Smooth muscle cell (in vitro differentiated cells): ENCODE data around the gene KIAA0513. TPM values are rescaled to one million over a fixed set of nuclear protein-coding genes. Genes with fewer than 3 reads are reported as not detected.

Experiments used
- DNase-seq: peaks from one replicate; lab custom pipeline; 2025; ENCODE audit not compliant: unreplicated experiment; lab: John Stamatoyannopoulos, UW
- H2AFZ ChIP-seq: fragments of 200-600 bp; sonication (generic); 2 replicates; pipeline ENCODE4 v1.6.0; 2016; ENCODE audit warnings: antibody characterized with exemption, low read depth, mild to moderate bottlenecking
- H3F3A ChIP-seq: fragments of 200-600 bp; sonication (generic); 2 replicates; pipeline ENCODE4 v1.6.0; 2017; ENCODE audit warnings: antibody characterized with exemption, low read depth
- H3K27ac ChIP-seq: fragments of 200-600 bp; sonication (generic); 2 replicates; pipeline ENCODE4 v1.5.1; 2016; ENCODE audit warnings: low read depth, mild to moderate bottlenecking
- H3K27me3 ChIP-seq: fragments of 200-600 bp; sonication (generic); 2 replicates; pipeline ENCODE4 v1.6.1; 2016; ENCODE audit warnings: low read depth, mild to moderate bottlenecking
- H3K36me3 ChIP-seq: fragments of 200-600 bp; sonication (generic); 2 replicates; pipeline ENCODE4 v1.5.1; 2016; ENCODE audit warnings: low read depth
- H3K4me1 ChIP-seq: fragments of 200-600 bp; sonication (generic); 2 replicates; pipeline ENCODE4 v1.5.1; 2016; ENCODE audit warnings: low read depth
- H3K4me2 ChIP-seq: fragments of 200-600 bp; sonication (generic); 2 replicates; pipeline ENCODE4 v1.6.0; 2016; ENCODE audit warnings: mild to moderate bottlenecking
- H3K4me3 ChIP-seq: fragments of 200-600 bp; sonication (generic); 2 replicates; pipeline ENCODE4 v1.5.1; 2016; ENCODE audit warnings: mild to moderate bottlenecking
- H3K79me2 ChIP-seq: fragments of 200-600 bp; sonication (generic); 2 replicates; pipeline ENCODE4 v1.6.0; 2016; ENCODE audit warnings: low read depth, mild to moderate bottlenecking
- H3K9ac ChIP-seq: fragments of 200-600 bp; sonication (generic); 2 replicates; pipeline ENCODE4 v1.6.0; 2016; ENCODE audit warnings: low read depth
- H3K9me3 ChIP-seq: fragments of 200-600 bp; sonication (generic); replicated peaks from 2 replicates; pipeline ENCODE4 v1.5.1; 2016; ENCODE audit warnings: low read depth
- H4K20me1 ChIP-seq: fragments of 200-600 bp; sonication (generic); 2 replicates; pipeline ENCODE4 v1.6.0; 2016; ENCODE audit warnings: low read depth
- WGBS: methylation state at CpG from one replicate; pipeline ENCODE4 v1.1.7; 2016; ENCODE audit warnings: low lambda C conversion rate; 5-methylcytosine and 5-hydroxymethylcytosine counted together
- polyA plus RNA-seq: library from polyadenylated mRNA; unstranded; fragments of >200 nt; fragmentation: Nextera tagmentation; extraction: Ambion mirVana; gene quantifications from 2 replicates; pipeline ENCODE4 v1.2.1, GENCODE V29; 2016
- total RNA-seq: library from RNA; depleted of rRNA; stranded (reverse); fragments of >200 nt; gene quantifications from 2 replicates; pipeline ENCODE4 v1.2.3, GENCODE V29; 2014
- TF ChIP-seq, protein P1 (sequence below): fragments of 200-600 bp; sonication (generic); IDR thresholded peaks from 2 replicates; pipeline ENCODE4 v1.5.1; 2017; ENCODE audit warnings: borderline replicate concordance, mild to moderate bottlenecking, antibody characterized with exemption; ENCODE audit not compliant: insufficient read depth, poor library complexity, severe bottlenecking

The KIAA0513 gene
- total and polyA plus RNA-seq, 2 experiments from 2014 or later: 3.2 to 3.3 TPM

DNA sequence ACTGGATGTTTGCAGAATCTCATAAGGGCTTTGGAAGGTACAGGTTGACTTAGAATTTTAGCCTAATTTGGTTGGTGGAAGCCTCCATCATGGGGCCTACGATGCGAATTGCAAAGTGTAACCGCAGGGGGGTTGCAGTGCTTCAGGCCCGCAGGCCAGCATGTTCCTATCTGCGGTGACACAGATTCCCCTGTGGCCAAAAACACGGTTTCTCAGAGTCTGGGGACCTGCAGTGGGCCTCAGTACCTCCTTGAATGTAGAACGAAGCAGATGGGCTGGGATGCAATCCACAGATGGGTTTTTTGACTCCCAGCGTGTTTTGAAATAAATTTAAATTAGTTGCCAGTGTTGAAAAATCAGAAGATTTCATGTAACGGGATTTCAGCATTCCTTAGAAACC, 34.7 kb downstream of the KIAA0513 start:
- TF ChIP-seq, protein P1, sequence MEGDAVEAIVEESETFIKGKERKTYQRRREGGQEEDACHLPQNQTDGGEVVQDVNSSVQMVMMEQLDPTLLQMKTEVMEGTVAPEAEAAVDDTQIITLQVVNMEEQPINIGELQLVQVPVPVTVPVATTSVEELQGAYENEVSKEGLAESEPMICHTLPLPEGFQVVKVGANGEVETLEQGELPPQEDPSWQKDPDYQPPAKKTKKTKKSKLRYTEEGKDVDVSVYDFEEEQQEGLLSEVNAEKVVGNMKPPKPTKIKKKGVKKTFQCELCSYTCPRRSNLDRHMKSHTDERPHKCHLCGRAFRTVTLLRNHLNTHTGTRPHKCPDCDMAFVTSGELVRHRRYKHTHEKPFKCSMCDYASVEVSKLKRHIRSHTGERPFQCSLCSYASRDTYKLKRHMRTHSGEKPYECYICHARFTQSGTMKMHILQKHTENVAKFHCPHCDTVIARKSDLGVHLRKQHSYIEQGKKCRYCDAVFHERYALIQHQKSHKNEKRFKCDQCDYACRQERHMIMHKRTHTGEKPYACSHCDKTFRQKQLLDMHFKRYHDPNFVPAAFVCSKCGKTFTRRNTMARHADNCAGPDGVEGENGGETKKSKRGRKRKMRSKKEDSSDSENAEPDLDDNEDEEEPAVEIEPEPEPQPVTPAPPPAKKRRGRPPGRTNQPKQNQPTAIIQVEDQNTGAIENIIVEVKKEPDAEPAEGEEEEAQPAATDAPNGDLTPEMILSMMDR: no peak
- Histone ChIP-seq H3K79me2 (no peaks in the 10 kb centered on the region), H3K9ac (no peak overlapping the region), H3K4me1 (no peaks in the 10 kb centered on the region), H3K9me3 (no peaks in the 10 kb centered on the region), H3F3A (no peaks in the 10 kb centered on the region), H3K27ac (no peak overlapping the region), H3K4me3 (no peak overlapping the region), H4K20me1 (peaks cover 37% of the 10 kb centered on the region), H2AFZ (no peak overlapping the region), H3K27me3 (no peaks in the 10 kb centered on the region), H3K4me2 (no peak overlapping the region), H3K36me3 (no peaks in the 10 kb centered on the region)
- WGBS: 78% methylated on average over 9 of the region's 9 CpGs
- no peak for DNase-seq

DNA sequence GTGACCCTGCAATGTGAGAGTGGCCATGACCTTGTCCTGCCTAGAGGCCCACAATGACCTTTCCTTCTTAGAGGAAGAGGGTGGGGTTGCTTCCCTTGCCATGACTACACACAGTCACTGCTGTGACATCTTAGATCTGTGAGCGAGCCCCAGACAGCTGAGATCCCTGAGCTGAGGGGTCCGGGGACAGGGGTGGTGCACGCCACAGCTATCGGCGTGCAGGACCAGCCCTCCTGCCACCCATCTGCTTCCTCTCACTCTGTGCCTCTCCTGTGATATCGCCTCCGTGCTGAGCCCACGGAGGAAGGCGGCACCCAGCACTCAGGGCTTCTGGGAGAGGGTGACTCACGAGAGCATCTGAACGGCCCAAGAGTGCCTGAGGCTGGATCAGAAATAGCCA, 35.2 kb downstream of the KIAA0513 start:
- DNase-seq: no peak
- H3K27me3 ChIP-seq: no peaks in the 10 kb centered on the region
- no peak overlapping the region for H3K27ac ChIP-seq
- no peak overlapping the region for H2AFZ ChIP-seq
- H3F3A ChIP-seq: no peaks in the 10 kb centered on the region
- no peak overlapping the region for H3K9ac ChIP-seq
- TF ChIP-seq, protein P1: no peak
- no peaks in the 10 kb centered on the region for H3K36me3 ChIP-seq
- WGBS: 83% methylated on average over 11 of the region's 11 CpGs
- no peaks in the 10 kb centered on the region for H3K4me1 ChIP-seq
- no peak overlapping the region for H3K4me2 ChIP-seq
- no peaks in the 10 kb centered on the region for H3K9me3 ChIP-seq
- no peaks in the 10 kb centered on the region for H3K79me2 ChIP-seq
- H4K20me1 ChIP-seq: peaks cover 32% of the 10 kb centered on the region
- H3K4me3 ChIP-seq: no peak overlapping the region

DNA sequence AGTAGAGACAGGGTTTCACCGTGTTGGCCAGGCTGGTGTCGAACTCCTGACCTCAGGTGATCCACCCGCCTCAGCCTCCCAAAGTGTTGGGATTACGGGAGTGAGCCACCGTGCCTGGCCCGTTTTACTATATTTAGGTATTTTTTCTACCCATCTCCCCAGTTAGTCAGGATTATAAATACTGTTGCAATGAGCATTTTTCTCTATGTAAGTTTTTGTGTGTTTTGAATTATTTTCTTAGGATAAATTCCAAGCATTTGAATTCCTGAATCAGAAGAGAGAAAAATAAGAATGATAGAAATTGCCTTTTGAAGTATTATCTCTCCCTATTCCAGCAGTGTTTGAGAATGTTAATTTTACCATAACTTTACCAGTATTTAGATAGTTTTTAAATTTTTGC, 36.6 kb downstream of the KIAA0513 start:
- no peaks in the 10 kb centered on the region for H3K4me1 ChIP-seq
- no peak overlapping the region for H3K4me2 ChIP-seq
- H3K4me3 ChIP-seq: no peak overlapping the region
- 97% methylated on average over 6 of the region's 6 CpGs for WGBS
- no peaks in the 10 kb centered on the region for H3K27me3 ChIP-seq
- no peaks in the 10 kb centered on the region for H3K9me3 ChIP-seq
- H3K36me3 ChIP-seq: no peaks in the 10 kb centered on the region
- no peak overlapping the region for H3K9ac ChIP-seq
- H3K79me2 ChIP-seq: no peaks in the 10 kb centered on the region
- H3F3A ChIP-seq: no peaks in the 10 kb centered on the region
- TF ChIP-seq, protein P1: no peak
- no peak for DNase-seq
- H2AFZ ChIP-seq: no peak overlapping the region
- H4K20me1 ChIP-seq: peaks cover 21% of the 10 kb centered on the region
- H3K27ac ChIP-seq: no peak overlapping the region

DNA sequence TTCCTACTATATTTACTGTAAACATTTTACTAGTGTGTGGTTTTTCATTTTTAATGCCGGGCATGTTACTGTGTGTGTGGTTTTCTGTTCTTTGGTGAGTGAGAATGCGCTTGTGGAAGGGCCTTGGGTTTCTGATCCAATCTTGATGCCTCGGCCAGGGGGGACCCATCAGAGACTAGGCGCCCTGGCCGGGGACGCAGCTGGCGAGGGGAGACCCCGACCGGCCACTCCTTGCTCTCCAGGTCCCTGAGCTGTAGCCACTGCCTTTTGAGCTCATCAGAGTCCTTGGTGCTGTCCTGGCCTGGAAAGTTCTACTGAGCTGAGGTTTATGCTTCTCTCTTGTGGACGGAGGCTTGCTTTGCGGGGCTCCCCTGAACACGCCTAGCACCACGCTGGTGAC, 37.5 kb downstream of the KIAA0513 start:
- Histone ChIP-seq H3K9ac (no peak overlapping the region), H3F3A (no peaks in the 10 kb centered on the region), H3K79me2 (no peaks in the 10 kb centered on the region), H3K9me3 (no peaks in the 10 kb centered on the region), H3K4me2 (no peak overlapping the region), H3K4me3 (no peak overlapping the region), H4K20me1 (peaks cover 17% of the 10 kb centered on the region), H3K27me3 (no peaks in the 10 kb centered on the region), H3K36me3 (no peaks in the 10 kb centered on the region), H3K4me1 (no peaks in the 10 kb centered on the region), H2AFZ (no peak overlapping the region), H3K27ac (no peak overlapping the region)
- TF ChIP-seq, protein P1: no peak
- 93% methylated on average over 13 of the region's 13 CpGs for whole genome bisulfite sequencing
- DNase-seq: no peak
